ENCODE measurements around the gene GID8.

GID8 gene

GRCh38 chr20:62911701-62912280, 26.2 kb upstream of the GID8 start:
- POLR2A ChIA-PET = no interaction called here
- CTCF ChIA-PET = interaction anchor here (1.5 to 12.6 kb wide), 4 partner anchors 11 to 97 kb away, joined by 3 to 153 read pairs (median 18); partner anchors contain the start of gene SLC17A9
- DNase-seq (ENCODE audit: extremely low spot score) = no peak
- TF ChIP-seq, protein P1, sequence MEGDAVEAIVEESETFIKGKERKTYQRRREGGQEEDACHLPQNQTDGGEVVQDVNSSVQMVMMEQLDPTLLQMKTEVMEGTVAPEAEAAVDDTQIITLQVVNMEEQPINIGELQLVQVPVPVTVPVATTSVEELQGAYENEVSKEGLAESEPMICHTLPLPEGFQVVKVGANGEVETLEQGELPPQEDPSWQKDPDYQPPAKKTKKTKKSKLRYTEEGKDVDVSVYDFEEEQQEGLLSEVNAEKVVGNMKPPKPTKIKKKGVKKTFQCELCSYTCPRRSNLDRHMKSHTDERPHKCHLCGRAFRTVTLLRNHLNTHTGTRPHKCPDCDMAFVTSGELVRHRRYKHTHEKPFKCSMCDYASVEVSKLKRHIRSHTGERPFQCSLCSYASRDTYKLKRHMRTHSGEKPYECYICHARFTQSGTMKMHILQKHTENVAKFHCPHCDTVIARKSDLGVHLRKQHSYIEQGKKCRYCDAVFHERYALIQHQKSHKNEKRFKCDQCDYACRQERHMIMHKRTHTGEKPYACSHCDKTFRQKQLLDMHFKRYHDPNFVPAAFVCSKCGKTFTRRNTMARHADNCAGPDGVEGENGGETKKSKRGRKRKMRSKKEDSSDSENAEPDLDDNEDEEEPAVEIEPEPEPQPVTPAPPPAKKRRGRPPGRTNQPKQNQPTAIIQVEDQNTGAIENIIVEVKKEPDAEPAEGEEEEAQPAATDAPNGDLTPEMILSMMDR (IDR thresholded peaks at IDR 0.05; ENCODE audit: control extremely low read depth, extremely low read depth, low read depth, missing control alignments) = no peak

DNA sequence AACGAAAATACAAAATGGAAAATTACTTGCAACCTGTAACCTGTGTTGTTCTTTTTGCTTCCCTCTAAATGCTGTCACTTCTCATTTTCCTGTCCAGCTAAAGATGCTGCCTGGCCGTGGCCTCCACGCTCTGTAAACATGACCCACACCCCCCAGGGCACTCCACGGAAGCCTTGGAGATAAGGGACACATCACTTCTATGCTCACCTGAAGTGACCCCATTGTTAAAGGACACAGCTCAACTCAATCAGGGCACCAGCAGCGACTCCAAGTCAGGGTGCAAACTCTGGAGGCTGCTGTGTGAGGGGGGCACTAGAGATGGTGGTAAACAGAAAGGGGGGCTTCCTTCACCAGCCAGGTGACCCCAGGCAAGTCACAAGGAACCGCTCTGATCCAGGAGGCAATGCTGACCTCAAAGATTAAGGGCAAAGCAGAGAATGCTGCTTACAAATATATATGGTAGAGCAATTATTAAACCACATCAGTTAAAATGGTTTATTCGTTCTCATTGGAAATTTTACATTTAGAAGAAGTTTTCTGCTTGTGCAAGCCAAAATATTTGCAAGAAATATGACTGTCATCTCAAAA, 24.8 kb upstream of the GID8 start:
- no peak for DNase-seq (ENCODE audit: extremely low spot score)
- CTCF ChIA-PET = interaction anchor here (1.0 to 12.6 kb wide), 4 partner anchors 9 to 40 kb away, joined by 3 to 153 read pairs (median 16); partner anchors contain the start of gene SLC17A9
- TF ChIP-seq, protein P1 (IDR thresholded peaks at IDR 0.05; ENCODE audit: control extremely low read depth, extremely low read depth, low read depth, missing control alignments) = no peak
- POLR2A ChIA-PET = no interaction called here

- CTCF ChIA-PET = interaction anchor here (1.0 to 12.6 kb wide), 3 partner anchors 8 to 21 kb away, joined by 3 to 153 read pairs (median 30); no protein-coding TSS in a partner anchor
- no peak for DNase-seq (ENCODE audit: extremely low spot score)
- TF ChIP-seq, protein P1 (IDR thresholded peaks at IDR 0.05; ENCODE audit: control extremely low read depth, extremely low read depth, low read depth, missing control alignments) = no peak
- POLR2A ChIA-PET = no interaction called here
These were observed 23.5 kb upstream of the GID8 start for GRCh38 chr20:62914436-62914835.

- TF ChIP-seq, protein P1 (IDR thresholded peaks at IDR 0.05; ENCODE audit: control extremely low read depth, extremely low read depth, low read depth, missing control alignments) = no peak
- CTCF ChIA-PET = interaction anchor here (4.4 to 12.6 kb wide), 3 partner anchors 7 to 14 kb away, joined by 29 to 153 read pairs (median 30); no protein-coding TSS in a partner anchor
- DNase-seq (ENCODE audit: extremely low spot score) = no peak
- POLR2A ChIA-PET = no interaction called here
These were observed 22.9 kb upstream of the GID8 start for GRCh38 chr20:62914970-62915457.

DNA sequence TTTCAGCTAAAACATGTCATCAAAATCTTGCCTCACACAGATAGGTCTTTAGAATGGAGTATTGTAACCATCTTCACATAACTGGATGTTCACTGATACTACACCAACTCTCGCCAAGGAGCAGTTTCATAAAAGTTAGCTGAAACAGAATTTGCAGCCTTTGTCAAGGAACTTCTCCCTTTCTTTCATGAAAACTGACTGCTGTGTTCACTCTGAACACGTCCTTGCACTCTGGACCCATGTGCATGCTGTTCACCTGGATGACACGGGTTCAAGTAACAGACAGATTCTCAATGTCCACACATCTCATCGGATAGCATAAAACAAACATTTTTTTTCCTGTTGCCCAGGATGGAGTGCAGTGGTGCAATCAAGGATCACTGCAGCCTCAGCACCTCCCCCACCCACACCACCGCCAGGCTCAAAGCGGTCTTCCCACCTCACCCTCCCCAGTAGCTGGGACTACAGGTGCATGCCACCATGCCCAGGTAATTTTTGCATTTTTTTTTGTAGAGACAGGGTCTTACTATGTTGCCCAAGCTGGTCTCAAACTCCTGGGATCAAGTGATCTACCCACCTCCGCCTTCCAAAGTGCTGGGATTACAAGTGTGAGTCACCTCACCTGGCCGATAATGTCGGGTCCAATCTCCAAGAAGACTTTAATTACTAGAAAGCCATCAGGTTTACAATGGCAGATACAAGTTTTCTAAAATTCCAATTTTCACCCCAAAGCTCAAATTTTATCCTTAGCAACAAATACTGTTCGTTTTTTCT, 21.1 kb upstream of the GID8 start:
- DNase-seq (ENCODE audit: extremely low spot score) = no peak
- TF ChIP-seq, protein P1 (IDR thresholded peaks at IDR 0.05; ENCODE audit: control extremely low read depth, extremely low read depth, low read depth, missing control alignments) = no peak
- ChIA-PET POLR2A (interaction anchor here (1.2 kb wide), 1 partner anchor 11 kb away, joined by 5 read pairs; no protein-coding TSS in a partner anchor), CTCF (interaction anchor here (0.7 to 12.6 kb wide), 8 partner anchors 9 to 92 kb away, joined by 3 to 153 read pairs (median 6); no protein-coding TSS in a partner anchor)

- CTCF ChIA-PET = interaction anchor here (0.9 to 12.6 kb wide), 10 partner anchors 10 to 61 kb away, joined by 3 to 153 read pairs (median 4); no protein-coding TSS in a partner anchor
- DNase-seq (ENCODE audit: extremely low spot score) = no peak
- POLR2A ChIA-PET = no interaction called here
- TF ChIP-seq, protein P1 (IDR thresholded peaks at IDR 0.05; ENCODE audit: control extremely low read depth, extremely low read depth, low read depth, missing control alignments) = no peak
These were observed 20.2 kb upstream of the GID8 start for GRCh38 chr20:62917720-62918119.

Measured in GM10248 (cell line).